ENCODE measurements around the gene SMYD3.

The SMYD3 gene

GRCh38 chr1:246216906-246217305 is 290.2 kb downstream of the SMYD3 start:
- no peaks in the 10 kb centered on the region for H3K79me2 ChIP-seq (ENCODE audit: control insufficient read depth, insufficient read depth, low read length, unreplicated experiment)
- H3K4me3 ChIP-seq (ENCODE audit: low read depth, low read length): no peak overlapping the region
- H3K4me1 ChIP-seq (ENCODE audit: control insufficient read depth, insufficient read depth, low read length, unreplicated experiment): no peaks in the 10 kb centered on the region
- H3K27me3 ChIP-seq (ENCODE audit: insufficient read depth, low read length): no peaks in the 10 kb centered on the region
- no peak overlapping the region for H2AFZ ChIP-seq (ENCODE audit: low read length, unreplicated experiment)
- no peak overlapping the region for H3K27ac ChIP-seq (ENCODE audit: low read depth, low read length)
- H3K36me3 ChIP-seq (ENCODE audit: insufficient read depth, low read length): no peaks in the 10 kb centered on the region

GRCh38 chr1:246215510-246215903 is 291.6 kb downstream of the SMYD3 start:
- H3K79me2 ChIP-seq (ENCODE audit: control insufficient read depth, insufficient read depth, low read length, unreplicated experiment): no peaks in the 10 kb centered on the region
- H3K27ac ChIP-seq (ENCODE audit: low read depth, low read length): no peak overlapping the region
- no peaks in the 10 kb centered on the region for H3K27me3 ChIP-seq (ENCODE audit: insufficient read depth, low read length)
- H3K4me1 ChIP-seq (ENCODE audit: control insufficient read depth, insufficient read depth, low read length, unreplicated experiment): no peaks in the 10 kb centered on the region
- no peak overlapping the region for H2AFZ ChIP-seq (ENCODE audit: low read length, unreplicated experiment)
- H3K4me3 ChIP-seq (ENCODE audit: low read depth, low read length): no peak overlapping the region
- no peaks in the 10 kb centered on the region for H3K36me3 ChIP-seq (ENCODE audit: insufficient read depth, low read length)

GRCh38 chr1:246214708-246215509 is 292.2 kb downstream of the SMYD3 start:
- Histone ChIP-seq H3K27me3 (ENCODE audit: insufficient read depth, low read length) (no peaks in the 10 kb centered on the region), H2AFZ (ENCODE audit: low read length, unreplicated experiment) (no peak overlapping the region), H3K79me2 (ENCODE audit: control insufficient read depth, insufficient read depth, low read length, unreplicated experiment) (no peaks in the 10 kb centered on the region), H3K36me3 (ENCODE audit: insufficient read depth, low read length) (no peaks in the 10 kb centered on the region), H3K27ac (ENCODE audit: low read depth, low read length) (no peak overlapping the region), H3K4me3 (ENCODE audit: low read depth, low read length) (no peak overlapping the region), H3K4me1 (ENCODE audit: control insufficient read depth, insufficient read depth, low read length, unreplicated experiment) (no peaks in the 10 kb centered on the region)

DNA sequence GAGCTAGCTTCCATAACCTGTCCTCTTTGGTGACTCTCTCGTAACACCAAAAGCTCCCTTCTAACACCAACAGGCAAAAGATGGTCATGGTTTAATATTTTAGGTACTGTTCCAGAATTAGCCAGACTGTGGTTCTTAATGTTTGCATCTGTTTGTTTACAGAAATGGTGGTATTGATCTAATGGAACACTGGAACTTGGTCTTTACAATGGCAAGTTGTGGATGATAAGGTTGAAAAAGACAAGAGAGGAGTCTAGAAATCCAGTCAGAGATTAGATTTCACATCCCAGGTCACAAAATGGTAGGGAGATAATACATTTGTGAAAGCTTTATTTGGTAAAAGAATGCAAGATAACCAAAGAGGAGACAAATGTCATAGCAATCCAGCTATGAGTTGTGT is 293.1 kb downstream of the SMYD3 start:
- Histone ChIP-seq H3K4me3 (ENCODE audit: low read depth, low read length) (no peak overlapping the region), H3K79me2 (ENCODE audit: control insufficient read depth, insufficient read depth, low read length, unreplicated experiment) (no peaks in the 10 kb centered on the region), H3K27me3 (ENCODE audit: insufficient read depth, low read length) (no peaks in the 10 kb centered on the region), H2AFZ (ENCODE audit: low read length, unreplicated experiment) (no peak overlapping the region), H3K36me3 (ENCODE audit: insufficient read depth, low read length) (no peaks in the 10 kb centered on the region), H3K4me1 (ENCODE audit: control insufficient read depth, insufficient read depth, low read length, unreplicated experiment) (no peaks in the 10 kb centered on the region), H3K27ac (ENCODE audit: low read depth, low read length) (no peak overlapping the region)

GRCh38 chr1:246213502-246213901 is 293.6 kb downstream of the SMYD3 start:
- Histone ChIP-seq H3K79me2 (ENCODE audit: control insufficient read depth, insufficient read depth, low read length, unreplicated experiment) (no peaks in the 10 kb centered on the region), H3K36me3 (ENCODE audit: insufficient read depth, low read length) (no peaks in the 10 kb centered on the region), H3K27ac (ENCODE audit: low read depth, low read length) (no peak overlapping the region), H3K27me3 (ENCODE audit: insufficient read depth, low read length) (no peaks in the 10 kb centered on the region), H2AFZ (ENCODE audit: low read length, unreplicated experiment) (no peak overlapping the region), H3K4me3 (ENCODE audit: low read depth, low read length) (no peak overlapping the region), H3K4me1 (ENCODE audit: control insufficient read depth, insufficient read depth, low read length, unreplicated experiment) (no peaks in the 10 kb centered on the region)

GRCh38 chr1:246213036-246213435 is 294.0 kb downstream of the SMYD3 start:
- no peak overlapping the region for H3K4me3 ChIP-seq (ENCODE audit: low read depth, low read length)
- H3K27me3 ChIP-seq (ENCODE audit: insufficient read depth, low read length): no peaks in the 10 kb centered on the region
- no peaks in the 10 kb centered on the region for H3K4me1 ChIP-seq (ENCODE audit: control insufficient read depth, insufficient read depth, low read length, unreplicated experiment)
- no peaks in the 10 kb centered on the region for H3K36me3 ChIP-seq (ENCODE audit: insufficient read depth, low read length)
- H2AFZ ChIP-seq (ENCODE audit: low read length, unreplicated experiment): no peak overlapping the region
- H3K79me2 ChIP-seq (ENCODE audit: control insufficient read depth, insufficient read depth, low read length, unreplicated experiment): no peaks in the 10 kb centered on the region
- no peak overlapping the region for H3K27ac ChIP-seq (ENCODE audit: low read depth, low read length)

DNA sequence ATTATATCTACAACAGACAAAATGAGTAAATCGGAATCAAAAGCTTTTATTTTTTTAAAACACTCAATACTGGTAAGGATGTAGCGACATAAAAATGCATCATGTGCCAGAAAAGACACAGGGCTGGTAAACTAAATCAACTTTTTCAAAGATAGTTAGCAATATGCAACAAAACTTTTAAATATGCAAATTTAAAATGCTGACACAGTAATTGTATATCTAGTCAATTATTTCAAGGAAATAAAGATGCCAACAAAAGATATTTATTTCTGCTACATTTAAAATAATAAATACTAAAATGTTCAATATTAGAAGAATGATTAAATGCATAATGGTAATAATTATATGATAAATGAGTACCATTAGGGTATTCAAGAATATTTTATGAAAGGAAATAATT is 295.1 kb downstream of the SMYD3 start:
- Histone ChIP-seq H3K27ac (ENCODE audit: low read depth, low read length) (no peak overlapping the region), H3K36me3 (ENCODE audit: insufficient read depth, low read length) (no peaks in the 10 kb centered on the region), H3K27me3 (ENCODE audit: insufficient read depth, low read length) (no peaks in the 10 kb centered on the region), H3K4me3 (ENCODE audit: low read depth, low read length) (no peak overlapping the region), H3K4me1 (ENCODE audit: control insufficient read depth, insufficient read depth, low read length, unreplicated experiment) (no peaks in the 10 kb centered on the region), H2AFZ (ENCODE audit: low read length, unreplicated experiment) (no peak overlapping the region), H3K79me2 (ENCODE audit: control insufficient read depth, insufficient read depth, low read length, unreplicated experiment) (no peaks in the 10 kb centered on the region)

- no peaks in the 10 kb centered on the region for H3K79me2 ChIP-seq (ENCODE audit: control insufficient read depth, insufficient read depth, low read length, unreplicated experiment)
- no peaks in the 10 kb centered on the region for H3K4me1 ChIP-seq (ENCODE audit: control insufficient read depth, insufficient read depth, low read length, unreplicated experiment)
- H3K27me3 ChIP-seq (ENCODE audit: insufficient read depth, low read length): no peaks in the 10 kb centered on the region
- no peak overlapping the region for H3K4me3 ChIP-seq (ENCODE audit: low read depth, low read length)
- no peak overlapping the region for H3K27ac ChIP-seq (ENCODE audit: low read depth, low read length)
- H2AFZ ChIP-seq (ENCODE audit: low read length, unreplicated experiment): no peak overlapping the region
- no peaks in the 10 kb centered on the region for H3K36me3 ChIP-seq (ENCODE audit: insufficient read depth, low read length)
Measured at GRCh38 chr1:246210756-246211155, 296.3 kb downstream of the SMYD3 start.

- Histone ChIP-seq H3K27me3 (ENCODE audit: insufficient read depth, low read length) (no peaks in the 10 kb centered on the region), H3K79me2 (ENCODE audit: control insufficient read depth, insufficient read depth, low read length, unreplicated experiment) (no peaks in the 10 kb centered on the region), H2AFZ (ENCODE audit: low read length, unreplicated experiment) (no peak overlapping the region), H3K4me1 (ENCODE audit: control insufficient read depth, insufficient read depth, low read length, unreplicated experiment) (no peaks in the 10 kb centered on the region), H3K27ac (ENCODE audit: low read depth, low read length) (no peak overlapping the region), H3K4me3 (ENCODE audit: low read depth, low read length) (no peak overlapping the region), H3K36me3 (ENCODE audit: insufficient read depth, low read length) (no peaks in the 10 kb centered on the region)
Measured at GRCh38 chr1:246208105-246208504, 299.0 kb downstream of the SMYD3 start.

- Histone ChIP-seq H3K36me3 (ENCODE audit: insufficient read depth, low read length) (no peaks in the 10 kb centered on the region), H2AFZ (ENCODE audit: low read length, unreplicated experiment) (no peak overlapping the region), H3K4me3 (ENCODE audit: low read depth, low read length) (no peak overlapping the region), H3K79me2 (ENCODE audit: control insufficient read depth, insufficient read depth, low read length, unreplicated experiment) (no peaks in the 10 kb centered on the region), H3K27ac (ENCODE audit: low read depth, low read length) (no peak overlapping the region), H3K4me1 (ENCODE audit: control insufficient read depth, insufficient read depth, low read length, unreplicated experiment) (no peaks in the 10 kb centered on the region), H3K27me3 (ENCODE audit: insufficient read depth, low read length) (no peaks in the 10 kb centered on the region)
Measured at GRCh38 chr1:246203180-246203579, 303.9 kb downstream of the SMYD3 start.

- no peaks in the 10 kb centered on the region for H3K4me1 ChIP-seq (ENCODE audit: control insufficient read depth, insufficient read depth, low read length, unreplicated experiment)
- no peak overlapping the region for H3K4me3 ChIP-seq (ENCODE audit: low read depth, low read length)
- no peaks in the 10 kb centered on the region for H3K27me3 ChIP-seq (ENCODE audit: insufficient read depth, low read length)
Measured at GRCh38 chr1:246200738-246201137, 306.3 kb downstream of the SMYD3 start.

More at GRCh38 chr1:246200738-246201137, 306.3 kb downstream of the SMYD3 start:
- Histone ChIP-seq H3K36me3 (ENCODE audit: insufficient read depth, low read length) (no peaks in the 10 kb centered on the region), H3K79me2 (ENCODE audit: control insufficient read depth, insufficient read depth, low read length, unreplicated experiment) (no peaks in the 10 kb centered on the region), H3K27ac (ENCODE audit: low read depth, low read length) (no peak overlapping the region), H2AFZ (ENCODE audit: low read length, unreplicated experiment) (no peak overlapping the region)
